GM18508 (cell line): ENCODE results near the gene SMAD6.

ENCODE experiments used
- ATAC-seq: cut with Tn5 transposase; IDR thresholded peaks from one replicate; pipeline ENCODE4 v1.9.1; 2021; ENCODE audit warnings: moderate number of reproducible peaks; ENCODE audit not compliant: insufficient read depth, unreplicated experiment

Gene SMAD6

DNA sequence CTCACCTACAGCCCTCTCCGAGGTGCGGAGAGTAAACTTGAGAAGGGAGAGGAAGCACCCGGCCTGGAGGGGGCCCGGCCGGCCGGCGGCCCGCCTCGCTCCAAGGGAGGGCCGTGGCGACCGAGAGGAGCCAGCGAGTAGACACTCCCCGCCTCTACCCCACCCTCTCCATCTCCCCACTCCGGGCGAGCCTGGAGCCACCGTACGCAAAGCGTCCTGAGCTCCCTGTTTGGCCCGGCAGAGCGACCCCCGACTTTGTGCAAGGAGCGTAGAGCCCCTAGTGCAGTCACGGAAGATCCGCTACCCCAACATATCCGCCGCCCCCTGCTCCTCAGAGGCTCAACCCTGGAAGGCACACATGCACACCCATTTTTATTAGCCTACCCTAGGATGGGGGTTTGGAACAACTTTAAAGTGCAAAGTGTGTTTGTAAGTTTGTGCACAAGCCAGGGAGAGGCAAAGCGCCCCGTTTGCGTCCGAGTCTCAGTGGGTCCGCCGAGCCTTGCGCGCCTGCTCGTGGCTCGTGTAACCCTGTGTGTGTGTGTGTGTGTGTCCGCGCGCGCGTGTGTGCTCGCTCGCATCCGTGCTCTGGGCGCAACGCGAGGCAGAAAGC, 508 bp upstream of the SMAD6 start:
- no peak for ATAC-seq

DNA sequence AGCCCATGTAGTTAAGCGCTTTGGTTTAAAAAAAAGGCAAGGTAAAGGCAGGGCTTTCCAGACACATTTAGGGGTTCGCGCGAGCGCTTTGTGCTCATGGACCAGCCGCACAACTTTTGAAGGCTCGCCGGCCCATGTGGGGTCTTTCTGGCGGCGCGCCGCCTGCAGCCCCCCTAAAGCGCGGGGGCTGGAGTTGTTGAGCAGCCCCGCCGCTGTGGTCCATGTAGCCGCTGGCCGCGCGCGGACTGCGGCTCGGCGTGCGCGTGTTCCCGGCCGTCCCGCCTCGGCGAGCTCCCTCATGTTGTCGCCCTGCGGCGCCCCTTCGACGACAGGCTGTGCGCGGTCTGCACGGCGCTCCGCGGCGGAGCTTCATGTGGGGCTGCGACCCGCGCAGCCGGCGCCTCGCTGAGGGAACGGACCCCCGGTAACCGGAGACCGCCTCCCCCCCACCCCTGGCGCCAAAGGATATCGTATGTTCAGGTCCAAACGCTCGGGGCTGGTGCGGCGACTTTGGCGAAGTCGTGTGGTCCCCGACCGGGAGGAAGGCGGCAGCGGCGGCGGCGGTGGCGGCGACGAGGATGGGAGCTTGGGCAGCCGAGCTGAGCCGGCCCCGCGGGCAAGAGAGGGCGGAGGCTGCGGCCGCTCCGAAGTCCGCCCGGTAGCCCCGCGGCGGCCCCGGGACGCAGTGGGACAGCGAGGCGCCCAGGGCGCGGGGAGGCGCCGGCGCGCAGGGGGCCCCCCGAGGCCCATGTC, 927 bp downstream of the SMAD6 start:
- no peak for ATAC-seq

DNA sequence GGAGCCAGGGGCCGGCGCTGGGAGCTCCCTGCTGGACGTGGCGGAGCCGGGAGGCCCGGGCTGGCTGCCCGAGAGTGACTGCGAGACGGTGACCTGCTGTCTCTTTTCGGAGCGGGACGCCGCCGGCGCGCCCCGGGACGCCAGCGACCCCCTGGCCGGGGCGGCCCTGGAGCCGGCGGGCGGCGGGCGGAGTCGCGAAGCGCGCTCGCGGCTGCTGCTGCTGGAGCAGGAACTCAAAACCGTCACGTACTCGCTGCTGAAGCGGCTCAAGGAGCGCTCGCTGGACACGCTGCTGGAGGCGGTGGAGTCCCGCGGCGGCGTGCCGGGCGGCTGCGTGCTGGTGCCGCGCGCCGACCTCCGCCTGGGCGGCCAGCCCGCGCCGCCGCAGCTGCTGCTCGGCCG, 1.5 kb downstream of the SMAD6 start:
- ATAC-seq, result no peak

DNA sequence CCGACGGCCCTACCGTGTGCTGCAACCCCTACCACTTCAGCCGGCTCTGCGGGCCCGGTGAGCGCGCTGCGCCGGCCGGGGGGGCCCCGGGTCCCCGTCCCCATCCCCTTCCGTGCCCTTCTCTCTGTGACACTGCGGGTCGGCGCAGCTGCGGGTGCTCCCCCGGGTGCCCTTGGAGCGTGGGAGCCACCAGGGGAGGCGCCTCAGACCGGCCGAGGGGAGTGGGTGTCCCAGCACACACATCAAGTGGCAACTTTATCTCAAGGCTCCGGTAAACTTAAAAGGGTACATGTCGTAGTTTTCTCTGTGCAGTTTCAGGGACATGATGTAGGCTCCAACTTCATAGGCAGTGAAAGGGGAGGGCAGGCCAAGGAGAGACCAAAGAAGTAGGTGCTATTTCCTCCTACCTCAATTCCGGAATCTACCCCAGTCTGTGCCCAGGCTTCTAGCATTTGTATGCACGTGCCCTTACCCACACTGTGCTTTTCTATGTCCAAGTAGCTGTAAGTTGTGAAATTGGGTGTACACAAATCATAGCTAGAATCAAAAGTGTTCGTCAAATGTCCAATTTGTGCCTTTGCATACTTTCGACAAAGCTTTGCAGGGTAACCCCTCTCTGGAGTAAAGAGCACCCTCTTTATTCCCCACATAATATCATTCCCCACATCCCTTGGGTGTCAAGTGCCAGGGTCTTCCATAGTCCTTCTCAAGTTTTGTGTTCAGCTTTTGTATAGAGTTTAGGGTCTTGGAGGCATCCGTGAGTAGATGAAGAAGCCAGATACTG, 2.2 kb downstream of the SMAD6 start:
- no peak for ATAC-seq

DNA sequence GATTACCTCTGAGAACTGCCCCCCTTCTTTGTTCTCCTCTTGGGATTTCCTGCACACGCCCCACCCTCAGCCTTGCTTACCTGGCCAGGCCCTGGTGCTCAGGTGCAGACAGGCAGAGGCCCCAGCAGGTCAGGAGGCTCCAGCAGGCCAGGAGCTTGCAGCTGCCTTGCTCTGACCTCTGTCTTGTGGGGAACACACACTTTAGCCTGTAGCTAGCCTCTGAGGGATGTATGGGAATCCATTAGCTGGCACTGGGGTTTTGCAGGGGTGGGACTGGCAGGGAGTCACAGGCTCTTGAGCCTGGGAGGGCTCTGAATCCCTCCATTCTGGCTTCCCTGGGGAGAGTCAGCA, 2.7 kb downstream of the SMAD6 start:
- no peak for ATAC-seq

DNA sequence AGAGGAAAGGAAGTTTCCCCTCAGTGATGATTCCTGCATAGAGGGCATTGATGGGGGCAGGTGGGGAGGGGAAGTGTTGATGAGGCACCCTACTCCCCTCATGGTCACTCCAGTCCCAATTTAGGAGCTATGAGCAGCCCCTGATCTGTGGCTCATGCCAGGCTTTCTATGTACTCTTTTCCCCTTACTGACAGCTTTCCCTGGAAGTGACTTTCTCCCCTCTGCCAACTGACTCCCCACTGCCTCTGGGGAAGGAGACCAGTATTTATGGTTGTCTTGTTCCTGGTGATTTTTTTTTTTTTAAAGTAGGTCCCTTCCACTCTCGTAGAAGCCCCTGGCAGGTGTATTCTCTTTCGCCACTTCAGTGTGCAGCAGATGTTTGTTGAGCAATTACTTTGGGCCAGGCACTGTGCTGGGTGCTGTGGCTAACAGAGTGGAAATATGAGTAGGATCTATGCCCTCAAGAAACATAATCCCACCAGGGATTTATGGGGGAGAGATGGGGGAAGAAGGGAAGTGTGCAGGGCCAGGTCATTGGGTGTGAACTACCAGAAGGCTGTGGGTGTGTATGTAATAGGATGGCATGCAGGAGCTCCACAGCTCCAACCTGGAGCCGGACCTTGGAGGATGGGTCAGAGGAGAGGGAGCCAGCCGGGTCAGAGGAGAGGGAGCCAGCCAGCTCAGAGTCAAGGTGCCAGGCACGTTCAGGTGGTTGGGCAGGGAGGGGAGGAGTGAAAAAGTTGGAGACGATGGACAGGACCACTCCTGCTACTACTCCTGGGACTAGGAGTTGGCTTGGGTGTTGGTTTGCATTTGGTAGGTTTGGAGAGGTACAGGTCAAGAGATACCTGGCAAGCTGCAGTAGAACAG, 3.5 kb downstream of the SMAD6 start:
- ATAC-seq, result no peak

- no peak for ATAC-seq
Measured at GRCh38 chr15:66706225-66706732, 4.2 kb downstream of the SMAD6 start.

DNA sequence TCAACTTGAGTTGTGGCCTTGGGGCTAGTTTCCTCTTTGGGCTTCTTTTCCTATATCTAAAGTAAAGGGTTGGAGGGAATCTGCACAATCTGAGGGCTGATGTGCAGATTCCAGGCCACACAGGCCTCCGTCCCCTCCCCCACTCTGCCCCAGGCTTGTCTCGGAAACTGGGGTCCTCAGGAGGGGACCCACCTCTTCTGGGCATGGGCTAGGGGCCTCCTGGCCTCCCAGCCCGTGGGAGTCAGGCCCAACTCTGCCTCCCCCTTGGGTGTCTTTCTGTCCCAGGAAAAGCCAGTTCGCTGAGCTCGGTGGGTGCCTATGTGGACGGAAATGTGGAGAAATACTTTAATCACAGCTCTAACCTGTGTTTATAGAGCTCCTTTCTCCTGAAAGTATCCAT, 4.8 kb downstream of the SMAD6 start:
- no peak for ATAC-seq

DNA sequence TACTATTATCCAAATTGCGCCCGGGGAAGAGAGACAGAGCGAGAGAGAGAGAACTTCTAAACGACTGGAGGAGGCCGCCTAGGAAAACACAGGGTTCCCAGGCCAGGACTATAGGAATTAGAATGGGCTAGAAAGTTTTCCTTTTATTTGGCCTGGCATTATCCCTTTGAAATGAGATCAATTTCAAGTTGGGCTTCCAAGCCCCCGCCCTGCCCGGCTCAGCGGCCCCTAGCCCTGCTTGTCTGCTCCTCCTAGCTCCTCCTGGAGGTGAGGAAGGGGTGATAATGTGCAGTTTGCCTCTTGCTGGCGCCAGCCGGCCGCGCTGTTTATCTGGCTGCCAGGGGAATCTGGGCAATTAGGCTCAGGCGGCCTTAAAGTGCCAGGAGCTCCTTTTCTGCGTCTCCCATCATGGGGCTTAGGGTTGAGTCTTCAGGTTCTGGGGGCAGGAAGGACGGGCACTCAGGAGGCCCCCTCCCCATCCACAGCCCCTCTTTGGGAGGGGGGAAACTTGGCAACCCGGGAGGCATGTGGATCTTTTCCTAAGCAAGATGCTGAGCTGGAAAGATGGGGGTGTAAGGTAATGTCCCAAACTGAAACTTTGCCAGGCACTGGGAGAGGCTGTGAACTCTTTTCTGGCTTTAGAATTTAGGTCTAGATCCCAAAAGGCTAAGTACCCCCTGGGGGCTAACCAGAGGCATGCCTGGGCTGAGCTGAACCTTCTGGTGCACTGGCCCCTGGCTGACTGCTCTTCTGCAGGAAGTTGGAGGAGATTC, 5.5 kb downstream of the SMAD6 start:
- ATAC-seq, result no peak

GRCh38 chr15:66708389-66708788, 6.4 kb downstream of the SMAD6 start:
- no peak for ATAC-seq

GRCh38 chr15:66709884-66710283, 7.8 kb downstream of the SMAD6 start:
- ATAC-seq, result no peak

GRCh38 chr15:66711260-66711659, 9.2 kb downstream of the SMAD6 start:
- no peak for ATAC-seq

GRCh38 chr15:66711862-66712261, 9.8 kb downstream of the SMAD6 start:
- ATAC-seq, result no peak

- no peak for ATAC-seq
Measured at GRCh38 chr15:66713843-66714508, 11.9 kb downstream of the SMAD6 start.

DNA sequence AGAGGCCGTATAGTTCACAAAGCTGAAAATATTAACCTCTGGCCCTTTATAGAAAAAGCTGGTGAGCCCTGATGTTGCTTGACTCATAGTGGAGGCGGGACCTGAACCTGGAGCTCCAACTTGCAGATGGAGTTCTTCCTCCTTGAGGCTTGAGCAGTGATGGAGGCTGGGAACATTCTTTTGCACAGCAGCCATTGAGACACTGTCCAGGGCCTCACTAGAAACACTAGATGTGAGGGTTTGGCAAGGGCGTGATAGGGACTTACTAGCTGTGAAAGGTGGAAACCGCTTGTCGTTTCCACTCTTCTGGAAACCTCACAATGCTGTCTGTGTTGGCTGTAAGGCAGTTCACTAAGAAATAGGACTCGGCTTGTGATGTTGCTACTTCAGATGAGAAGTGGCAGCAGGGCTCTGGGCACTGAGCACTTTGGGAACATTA, 12.5 kb downstream of the SMAD6 start:
- ATAC-seq, result no peak

DNA sequence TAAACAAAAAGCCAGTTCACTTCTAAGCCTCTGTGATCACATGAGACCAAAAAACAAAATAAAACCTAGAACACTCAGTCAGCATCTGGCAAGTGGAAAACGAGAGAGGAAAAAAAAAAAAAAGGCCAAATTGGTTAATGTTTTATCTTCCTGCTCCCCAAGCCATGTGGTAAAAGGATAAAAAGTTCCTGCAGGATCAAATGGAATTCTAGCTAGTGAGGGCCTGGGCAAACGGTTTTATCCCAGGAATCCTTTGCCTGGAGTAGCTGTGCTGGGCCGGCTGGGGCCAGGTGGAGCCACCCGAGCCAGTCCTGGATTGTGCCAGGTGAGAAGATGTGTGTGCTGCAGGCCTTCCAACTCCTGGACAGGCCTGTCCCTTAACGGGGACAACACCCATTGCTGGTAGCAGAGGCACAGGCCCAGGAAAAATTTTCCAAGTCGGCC, 13.2 kb downstream of the SMAD6 start:
- no peak for ATAC-seq

GRCh38 chr15:66715720-66716655, 14.0 kb downstream of the SMAD6 start:
- no peak for ATAC-seq

DNA sequence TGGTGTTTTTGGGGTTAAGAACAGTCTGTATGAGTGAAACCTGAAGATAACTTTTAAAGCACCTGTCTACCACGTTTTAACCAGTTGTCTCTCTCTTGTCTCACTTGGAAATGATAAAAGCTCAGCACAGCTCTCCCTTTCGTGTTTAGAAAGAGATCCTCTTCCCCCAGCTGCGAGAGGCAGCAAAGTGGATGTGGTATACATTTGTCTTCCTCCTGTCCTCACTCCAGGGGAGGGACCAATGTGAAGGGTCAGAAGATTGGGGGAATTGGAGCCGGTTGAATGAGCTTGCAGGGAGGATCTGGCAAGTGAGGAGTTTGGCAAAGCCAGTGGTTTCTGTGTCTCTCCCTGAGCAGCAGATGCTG, 14.6 kb downstream of the SMAD6 start:
- ATAC-seq, result no peak
